22Rv1 (cell line): ENCODE results near the gene PMPCA.

Experiments used
- CTCF ChIP-seq: fragments of 450-650 bp; IDR thresholded peaks from 2 replicates; pipeline ENCODE4 v1.5.1; 2017; ENCODE audit warnings: mild to moderate bottlenecking
- ZFX ChIP-seq: fragments of 450-650 bp; IDR thresholded peaks from 2 replicates; pipeline ENCODE4 v1.6.1; 2017; ENCODE audit warnings: antibody characterized with exemption, borderline replicate concordance

GRCh38 chr9:136451221-136451877 is 40.9 kb downstream of the PMPCA start:
- TF ChIP-seq CTCF: no peak
- TF ChIP-seq ZFX: no peak
